Measurements from ENCODE around the gene RRP7A.
"Not testable (repeated sequence)": the region's sequence is repeated elsewhere in the genome, so short reads cannot be mapped to it uniquely, and the experiment has no call there.

Gene RRP7A
- 91.7 to 161 (median 129) reads per million in 4 experiments for total RNA-seq

- DNase-seq: peak; percentile 72
These were observed at the start of gene RRP7A for GRCh38 chr22:42519525-42520401. Gene RRP7A (minus strand): TSS chr22:42519796. CDS start chr22:42519786, 10 bp downstream.

GRCh38 chr22:42567950-42568349 is 48.4 kb upstream of the RRP7A start:
- DNase-seq: not testable (repeated sequence)

- no peak for DNase-seq
These were observed 46.4 kb upstream of the RRP7A start for GRCh38 chr22:42565956-42566355.

GRCh38 chr22:42564699-42565098 is 45.1 kb upstream of the RRP7A start:
- no peak for DNase-seq

GRCh38 chr22:42563943-42564342 is 44.3 kb upstream of the RRP7A start:
- DNase-seq: not testable (repeated sequence)

DNA sequence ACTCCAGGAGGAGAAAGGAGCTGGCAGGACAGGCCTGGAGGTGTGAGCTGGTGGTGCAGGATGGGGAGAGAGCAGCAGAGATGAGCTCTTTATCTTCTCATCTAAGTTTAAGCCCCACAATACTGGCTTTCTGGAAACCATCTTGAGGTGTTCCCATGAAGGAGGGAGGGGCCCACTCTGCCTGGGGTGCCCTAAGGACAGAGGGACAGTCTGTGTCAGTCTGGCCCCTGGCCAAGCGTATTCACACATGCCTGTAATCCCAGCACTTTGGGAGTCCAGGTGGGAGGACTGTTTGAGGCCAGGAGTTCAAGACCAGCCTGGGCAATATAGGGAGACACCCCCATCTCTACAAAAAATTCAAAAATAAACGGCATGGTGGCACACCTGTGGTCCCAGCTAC is 43.1 kb upstream of the RRP7A start:
- DNase-seq: no peak

- no peak for DNase-seq
These were observed 42.7 kb upstream of the RRP7A start for GRCh38 chr22:42562279-42562678.

- no peak for DNase-seq
These were observed 42.3 kb upstream of the RRP7A start for GRCh38 chr22:42561856-42562255.

DNA sequence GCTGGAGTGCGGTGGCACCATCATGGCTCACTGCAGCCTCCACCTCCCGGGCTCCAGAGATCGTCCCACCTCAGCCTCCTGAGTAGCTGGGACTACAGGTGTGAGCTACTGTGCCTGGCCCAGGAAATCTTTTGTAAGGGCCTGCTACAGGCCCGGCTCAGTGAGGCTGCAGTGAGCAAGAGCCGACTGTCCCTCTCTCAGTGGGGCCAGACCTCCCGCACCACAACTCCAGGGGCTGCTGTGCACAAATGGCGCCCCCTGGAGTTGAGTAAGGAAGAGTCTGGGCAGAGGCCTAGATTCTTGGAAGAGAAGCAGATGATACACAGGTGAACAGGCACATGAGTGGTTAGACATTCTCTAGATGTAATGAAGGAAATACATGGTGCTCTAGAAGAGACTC is 41.2 kb upstream of the RRP7A start:
- no peak for DNase-seq

GRCh38 chr22:42560381-42560780 is 40.8 kb upstream of the RRP7A start:
- no peak for DNase-seq

GRCh38 chr22:42553475-42554361 is 34.1 kb upstream of the RRP7A start, which contains the start of gene SERHL2:
Gene SERHL2 (plus strand): TSS chr22:42553956. CDS start chr22:42554021, 65 bp downstream.
- DNase-seq: peak; percentile 80

DNA sequence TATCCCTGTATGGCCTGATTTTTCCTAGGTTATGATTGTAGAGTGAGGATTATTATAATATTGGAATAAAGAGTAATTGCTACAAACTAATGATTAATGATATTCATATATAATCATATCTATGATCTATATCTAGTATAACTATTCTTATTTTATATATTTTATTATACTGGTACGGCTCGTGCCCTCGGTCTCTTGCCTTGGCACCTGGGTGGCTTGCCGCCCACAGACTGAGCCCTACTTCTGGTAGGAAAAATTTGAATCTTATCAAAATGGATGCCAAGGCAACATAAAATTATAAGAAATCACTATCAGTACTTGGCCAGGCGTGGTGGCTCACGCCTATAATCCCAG is 32.7 kb upstream of the RRP7A start:
- not testable (repeated sequence) for DNase-seq

DNA sequence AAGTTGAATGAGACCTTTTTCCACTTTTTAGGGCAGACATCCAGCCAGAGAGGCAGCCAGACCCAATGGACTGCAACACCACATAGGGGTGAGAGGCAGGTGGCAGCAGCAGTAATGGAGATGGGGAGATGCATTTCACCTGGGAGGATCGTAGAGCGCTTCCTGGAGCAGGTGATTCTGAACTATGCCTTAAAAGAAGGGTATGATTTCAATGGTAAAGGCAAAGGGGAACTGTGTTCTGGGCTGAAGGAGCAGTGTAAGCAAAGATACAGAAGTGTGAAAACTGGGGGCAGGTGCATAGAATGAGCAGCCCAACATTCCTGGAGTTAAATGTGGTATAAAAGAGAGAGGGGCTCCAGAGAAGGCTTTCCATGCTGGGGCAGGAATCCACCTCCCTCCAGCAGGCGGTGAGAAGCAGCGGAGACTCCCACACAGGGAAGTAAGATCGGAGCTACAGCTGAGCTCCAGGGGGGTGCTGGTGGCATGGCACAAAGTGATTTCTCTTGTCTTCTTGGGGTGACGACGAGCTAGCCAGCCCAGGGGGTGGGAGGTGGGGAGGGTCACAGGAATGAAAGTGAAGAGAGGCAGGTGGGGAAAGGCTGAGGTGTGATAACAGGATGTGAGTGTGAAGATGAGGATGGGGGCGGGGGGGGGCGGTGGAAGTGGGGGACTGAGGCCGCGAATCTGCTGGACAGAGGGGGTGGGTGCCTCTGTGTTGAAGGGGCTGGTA is 29.9 kb upstream of the RRP7A start:
- DNase-seq: no peak

- no peak for DNase-seq
These were observed 29.2 kb upstream of the RRP7A start for GRCh38 chr22:42548597-42549330.

- not testable (repeated sequence) for DNase-seq
These were observed 28.5 kb upstream of the RRP7A start for GRCh38 chr22:42548126-42548525.

- DNase-seq: no peak
These were observed 28.0 kb upstream of the RRP7A start for GRCh38 chr22:42547562-42547961.

- no peak for DNase-seq
These were observed 25.1 kb upstream of the RRP7A start for GRCh38 chr22:42544686-42545085.

DNA sequence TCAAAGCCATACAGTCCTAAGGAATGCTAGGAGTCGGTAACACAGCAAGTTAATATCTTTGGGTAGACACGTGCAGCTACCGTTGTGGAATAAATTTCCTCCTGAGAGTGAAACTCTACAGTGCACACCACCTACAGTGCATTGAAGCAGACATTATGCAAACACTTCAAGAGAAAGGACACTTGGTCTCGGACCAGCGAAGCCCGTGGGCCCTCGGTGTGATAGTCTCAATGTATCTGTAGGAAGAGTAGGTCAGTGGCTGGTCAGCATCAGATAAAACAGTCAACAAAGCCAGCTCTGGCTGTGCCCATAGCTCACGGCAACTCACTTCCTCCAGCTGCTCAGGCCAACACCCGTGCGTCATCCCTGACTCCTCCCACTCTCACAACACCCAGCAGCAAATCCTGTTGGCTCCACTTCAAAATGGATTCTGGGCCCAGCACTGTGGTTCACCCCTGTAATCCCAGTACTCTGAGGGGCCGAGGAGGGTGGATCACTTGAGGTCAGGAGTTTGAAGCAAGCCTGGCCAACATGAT is 19.7 kb upstream of the RRP7A start:
- DNase-seq: not testable (repeated sequence)

GRCh38 chr22:42537199-42537831 is 17.7 kb upstream of the RRP7A start:
- not testable (repeated sequence) for DNase-seq

- not testable (repeated sequence) for DNase-seq
These were observed 17.0 kb upstream of the RRP7A start for GRCh38 chr22:42536634-42537033.

GRCh38 chr22:42536166-42536565 is 16.6 kb upstream of the RRP7A start:
- no peak for DNase-seq
